ENCODE data around the gene MFSD1. TPM values are rescaled to one million over a fixed set of nuclear protein-coding genes. Genes with fewer than 3 reads are reported as not detected.

The MFSD1 gene
- polyA plus RNA-seq, 1 of the 3 experiments (the other 2 are of a cell fraction): 44.9 TPM

GRCh38 chr3:158781849-158782248 lies 20.0 kb upstream of the MFSD1 start:
- Histone ChIP-seq H3K9me2 (no peaks in the 10 kb centered on the region), H3F3A (replicated peaks; ENCODE audit: insufficient read depth) (no peaks in the 10 kb centered on the region), H3K79me2 (ENCODE audit: insufficient read depth) (no peaks in the 10 kb centered on the region), H3K4me2 (no peak overlapping the region), H4K20me1 (ENCODE audit: insufficient read depth) (no peaks in the 10 kb centered on the region), H3K36me3 (replicated peaks in 1 of 2; ENCODE audit: control insufficient read depth in 1 of 2, insufficient read depth in 2 of 2, low read length in 1 of 2) (peaks cover 0 to 4% of the 10 kb centered on the region in 2 experiments), H3K27me3 (ENCODE audit: insufficient read depth) (no peaks in the 10 kb centered on the region), H3K4me1 (ENCODE audit: control insufficient read depth in 1 of 2, insufficient read depth in 2 of 2, low read depth in 1 of 2, low read length in 1 of 2) (no peaks in the 10 kb centered on the region), H3K4me3 (ENCODE audit: low read depth in 2 of 2, low read length in 1 of 2) (no peak overlapping the region), H2AFZ (ENCODE audit: low read depth) (no peak overlapping the region), H3K9me3 (0 out of 2 replicates have a peak, but pooled peaks cover 1% of the 10 kb centered on the region), H3K27ac (ENCODE audit: low read depth in 2 of 2, low read length in 1 of 2) (no peak overlapping the region), H3K9ac (no peak overlapping the region)
- no peak for TF ChIP-seq RCOR1 (IDR thresholded peaks at IDR 0.05; ENCODE audit: low read length)
- no peak for TF ChIP-seq GATA2 (CRISPR knock-in tag; IDR thresholded peaks at IDR 0.05)
- no peak for TF ChIP-seq EP300 (IDR thresholded peaks at IDR 0.05; ENCODE audit: borderline replicate concordance in 1 of 2, low read depth in 1 of 2, low read length in 1 of 2)
- no peak for TF ChIP-seq RXRA (IDR thresholded peaks at IDR 0.05; ENCODE audit: borderline replicate concordance, low read depth)
- TF ChIP-seq, protein P1, sequence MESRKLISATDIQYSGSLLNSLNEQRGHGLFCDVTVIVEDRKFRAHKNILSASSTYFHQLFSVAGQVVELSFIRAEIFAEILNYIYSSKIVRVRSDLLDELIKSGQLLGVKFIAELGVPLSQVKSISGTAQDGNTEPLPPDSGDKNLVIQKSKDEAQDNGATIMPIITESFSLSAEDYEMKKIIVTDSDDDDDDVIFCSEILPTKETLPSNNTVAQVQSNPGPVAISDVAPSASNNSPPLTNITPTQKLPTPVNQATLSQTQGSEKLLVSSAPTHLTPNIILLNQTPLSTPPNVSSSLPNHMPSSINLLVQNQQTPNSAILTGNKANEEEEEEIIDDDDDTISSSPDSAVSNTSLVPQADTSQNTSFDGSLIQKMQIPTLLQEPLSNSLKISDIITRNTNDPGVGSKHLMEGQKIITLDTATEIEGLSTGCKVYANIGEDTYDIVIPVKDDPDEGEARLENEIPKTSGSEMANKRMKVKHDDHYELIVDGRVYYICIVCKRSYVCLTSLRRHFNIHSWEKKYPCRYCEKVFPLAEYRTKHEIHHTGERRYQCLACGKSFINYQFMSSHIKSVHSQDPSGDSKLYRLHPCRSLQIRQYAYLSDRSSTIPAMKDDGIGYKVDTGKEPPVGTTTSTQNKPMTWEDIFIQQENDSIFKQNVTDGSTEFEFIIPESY (IDR thresholded peaks at IDR 0.05; ENCODE audit: borderline replicate concordance, low read depth): no peak
- TF ChIP-seq, protein P2, sequence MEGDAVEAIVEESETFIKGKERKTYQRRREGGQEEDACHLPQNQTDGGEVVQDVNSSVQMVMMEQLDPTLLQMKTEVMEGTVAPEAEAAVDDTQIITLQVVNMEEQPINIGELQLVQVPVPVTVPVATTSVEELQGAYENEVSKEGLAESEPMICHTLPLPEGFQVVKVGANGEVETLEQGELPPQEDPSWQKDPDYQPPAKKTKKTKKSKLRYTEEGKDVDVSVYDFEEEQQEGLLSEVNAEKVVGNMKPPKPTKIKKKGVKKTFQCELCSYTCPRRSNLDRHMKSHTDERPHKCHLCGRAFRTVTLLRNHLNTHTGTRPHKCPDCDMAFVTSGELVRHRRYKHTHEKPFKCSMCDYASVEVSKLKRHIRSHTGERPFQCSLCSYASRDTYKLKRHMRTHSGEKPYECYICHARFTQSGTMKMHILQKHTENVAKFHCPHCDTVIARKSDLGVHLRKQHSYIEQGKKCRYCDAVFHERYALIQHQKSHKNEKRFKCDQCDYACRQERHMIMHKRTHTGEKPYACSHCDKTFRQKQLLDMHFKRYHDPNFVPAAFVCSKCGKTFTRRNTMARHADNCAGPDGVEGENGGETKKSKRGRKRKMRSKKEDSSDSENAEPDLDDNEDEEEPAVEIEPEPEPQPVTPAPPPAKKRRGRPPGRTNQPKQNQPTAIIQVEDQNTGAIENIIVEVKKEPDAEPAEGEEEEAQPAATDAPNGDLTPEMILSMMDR (IDR thresholded peaks at IDR 0.05): no peak
- TF ChIP-seq, protein P3, sequence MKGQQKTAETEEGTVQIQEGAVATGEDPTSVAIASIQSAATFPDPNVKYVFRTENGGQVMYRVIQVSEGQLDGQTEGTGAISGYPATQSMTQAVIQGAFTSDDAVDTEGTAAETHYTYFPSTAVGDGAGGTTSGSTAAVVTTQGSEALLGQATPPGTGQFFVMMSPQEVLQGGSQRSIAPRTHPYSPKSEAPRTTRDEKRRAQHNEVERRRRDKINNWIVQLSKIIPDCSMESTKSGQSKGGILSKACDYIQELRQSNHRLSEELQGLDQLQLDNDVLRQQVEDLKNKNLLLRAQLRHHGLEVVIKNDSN (IDR thresholded peaks at IDR 0.05; ENCODE audit: borderline replicate concordance, low read depth): no peak
- TF ChIP-seq, protein P4, sequence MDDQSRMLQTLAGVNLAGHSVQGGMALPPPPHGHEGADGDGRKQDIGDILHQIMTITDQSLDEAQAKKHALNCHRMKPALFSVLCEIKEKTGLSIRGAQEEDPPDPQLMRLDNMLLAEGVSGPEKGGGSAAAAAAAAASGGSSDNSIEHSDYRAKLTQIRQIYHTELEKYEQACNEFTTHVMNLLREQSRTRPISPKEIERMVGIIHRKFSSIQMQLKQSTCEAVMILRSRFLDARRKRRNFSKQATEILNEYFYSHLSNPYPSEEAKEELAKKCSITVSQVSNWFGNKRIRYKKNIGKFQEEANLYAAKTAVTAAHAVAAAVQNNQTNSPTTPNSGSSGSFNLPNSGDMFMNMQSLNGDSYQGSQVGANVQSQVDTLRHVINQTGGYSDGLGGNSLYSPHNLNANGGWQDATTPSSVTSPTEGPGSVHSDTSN (IDR thresholded peaks at IDR 0.05): no peak
- TF ChIP-seq NFIC (IDR thresholded peaks at IDR 0.05; ENCODE audit: borderline replicate concordance): no peak
- no peak for TF ChIP-seq CHD2 (IDR thresholded peaks at IDR 0.05; ENCODE audit: low read length, partially characterized antibody)
- no peak for TF ChIP-seq FOSL2 (IDR thresholded peaks at IDR 0.05; ENCODE audit: borderline replicate concordance, low read depth)
- no peak for TF ChIP-seq FOXM1 (IDR thresholded peaks at IDR 0.05; ENCODE audit: low read depth)
- ChIA-PET CTCF (no interaction called here), POLR2A (no interaction called here)
- no peak for DNase-seq
- WGBS (ENCODE audit: low lambda C conversion rate): 48% methylated on average over 1 of the region's 1 CpG

All from SK-N-SH (cell line).